NCI-H82 treated with DMSO at 0.1 percent for 48 hours (cell line): Measurements from ENCODE around the gene PTPRR.

ENCODE experiments used
- DNase-seq: peaks from one replicate; lab custom pipeline; 2025; ENCODE audit not compliant: unreplicated experiment; lab: John Stamatoyannopoulos, UW

The PTPRR gene

GRCh38 chr12:70615174-70615866 is 305.2 kb downstream of the PTPRR start:
- DNase-seq, result no peak

GRCh38 chr12:70609739-70610491 is 310.6 kb downstream of the PTPRR start:
- no peak for DNase-seq

GRCh38 chr12:70609203-70609602 is 311.3 kb downstream of the PTPRR start:
- no peak for DNase-seq

- DNase-seq, result no peak
These were observed 312.4 kb downstream of the PTPRR start for GRCh38 chr12:70608184-70608583.

- no peak for DNase-seq
These were observed 313.4 kb downstream of the PTPRR start for GRCh38 chr12:70607107-70607506.

- no peak for DNase-seq
These were observed 314.6 kb downstream of the PTPRR start for GRCh38 chr12:70605976-70606375.

GRCh38 chr12:70604662-70605061 is 315.9 kb downstream of the PTPRR start:
- DNase-seq, result no peak

GRCh38 chr12:70603044-70603443 is 317.5 kb downstream of the PTPRR start:
- no peak for DNase-seq

- no peak for DNase-seq
These were observed 321.9 kb downstream of the PTPRR start for GRCh38 chr12:70598467-70599193.

GRCh38 chr12:70592664-70593063 is 327.9 kb downstream of the PTPRR start:
- DNase-seq, result no peak

GRCh38 chr12:70590549-70591226 is 329.9 kb downstream of the PTPRR start:
- DNase-seq, result no peak

- DNase-seq, result no peak
These were observed 330.5 kb downstream of the PTPRR start for GRCh38 chr12:70590051-70590450.
